Neuronal stem cell (in vitro differentiated cells): ENCODE data around the gene STK32C.

ENCODE experiments used
- DNase-seq: peaks from one replicate; pipeline ENCODE4 v3.0.0-alpha.2; 2013; ENCODE audit warnings: low spot score
- H2AFZ ChIP-seq: one replicate; pipeline ENCODE4 v1.6.1; 2013; ENCODE audit warnings: mild to moderate bottlenecking, low read length, inconsistent platforms
- H2AK5ac ChIP-seq: 2 replicates; pipeline ENCODE4 v1.6.1; 2013; ENCODE audit warnings: low read depth, mild to moderate bottlenecking, inconsistent platforms, low read length, moderate library complexity, mixed read lengths
- H2BK120ac ChIP-seq: 2 replicates; pipeline ENCODE4 v1.6.1; 2013; ENCODE audit warnings: low read depth, mild to moderate bottlenecking, inconsistent platforms, low read length, moderate library complexity, mixed read lengths
- H2BK12ac ChIP-seq: one replicate; pipeline ENCODE4 v1.6.1; 2013; ENCODE audit warnings: low read length, inconsistent platforms
- H2BK15ac ChIP-seq: 2 replicates; pipeline ENCODE4 v1.6.1; 2013; ENCODE audit warnings: mild to moderate bottlenecking, low read length, inconsistent platforms, mixed read lengths
- H2BK5ac ChIP-seq: one replicate; pipeline ENCODE4 v1.6.1; 2013; ENCODE audit warnings: inconsistent platforms, mild to moderate bottlenecking, low read length, moderate library complexity
- H3K14ac ChIP-seq: one replicate; pipeline ENCODE4 v1.6.1; 2013; ENCODE audit warnings: low read length, inconsistent platforms
- H3K18ac ChIP-seq: 2 replicates; pipeline ENCODE4 v1.6.1; 2013; ENCODE audit warnings: low read length, inconsistent platforms
- H3K23ac ChIP-seq: 2 replicates; pipeline ENCODE4 v1.6.1; 2013; ENCODE audit warnings: low read depth, mild to moderate bottlenecking, mixed read lengths, low read length, inconsistent platforms; ENCODE audit not compliant: poor library complexity
- H3K27ac ChIP-seq: replicated peaks from 3 replicates; pipeline ENCODE4 v1.5.1; 2013; ENCODE audit warnings: low read length, inconsistent platforms
- H3K27me3 ChIP-seq, 3 experiments: 2 replicates each; pipeline ENCODE4 v1.6.1; 2013; ENCODE audit warnings: low read length in 3 of 3, mild to moderate bottlenecking in 2 of 3, inconsistent platforms in 1 of 3, low read depth in 1 of 3, mixed read lengths in 1 of 3, moderate library complexity in 1 of 3; ENCODE audit not compliant: control insufficient read depth in 3 of 3, insufficient read depth in 3 of 3
- H3K36me3 ChIP-seq, 2 donors: replicated peaks in 1 of 2; 2 replicates each; pipeline ENCODE4 v1.6.1; 2013; ENCODE audit warnings: low read length in 2 of 2; ENCODE audit not compliant: control insufficient read depth in 2 of 2, insufficient read depth in 2 of 2
- H3K4ac ChIP-seq: 2 replicates; pipeline ENCODE4 v1.6.1; 2013; ENCODE audit warnings: inconsistent platforms, mild to moderate bottlenecking, low read length, moderate library complexity
- H3K4me1 ChIP-seq, 2 donors: 1 replicate in 1 of 2; 2 replicates in 1 of 2; pipeline ENCODE4 v1.6.1; 2013; ENCODE audit warnings: low read length in 2 of 2, low read depth in 1 of 2; ENCODE audit not compliant: control insufficient read depth in 2 of 2, insufficient read depth in 1 of 2
- H3K4me2 ChIP-seq: one replicate; pipeline ENCODE4 v1.6.1; 2013; ENCODE audit warnings: mild to moderate bottlenecking, low read length, inconsistent platforms; ENCODE audit not compliant: insufficient read depth, poor library complexity, severe bottlenecking
- H3K4me3 ChIP-seq, 2 donors: 2 replicates each; pipeline ENCODE4 v1.5.1; 2013; ENCODE audit warnings: low read length in 2 of 2, mild to moderate bottlenecking in 2 of 2, inconsistent platforms in 1 of 2, moderate library complexity in 1 of 2
- H3K79me1 ChIP-seq: one replicate; pipeline ENCODE4 v1.6.1; 2013; ENCODE audit warnings: low read depth, mild to moderate bottlenecking, inconsistent platforms, low read length, moderate library complexity
- H3K9ac ChIP-seq: one replicate; pipeline ENCODE4 v1.6.1; 2013; ENCODE audit warnings: mild to moderate bottlenecking, low read depth, low read length, inconsistent platforms; ENCODE audit not compliant: poor library complexity
- H3K9me3 ChIP-seq, 2 donors: replicated peaks in 1 of 2; 2 replicates each; pipeline versions ENCODE3 to v1.6.1; 2013; ENCODE audit warnings: low read length in 2 of 2, mild to moderate bottlenecking in 2 of 2, inconsistent platforms in 1 of 2, low read depth in 1 of 2, mixed read lengths in 1 of 2, moderate library complexity in 1 of 2; ENCODE audit not compliant: control insufficient read depth in 2 of 2, insufficient read depth in 1 of 2
- H4K8ac ChIP-seq: one replicate; pipeline ENCODE4 v1.6.1; 2013; ENCODE audit warnings: low read depth, mild to moderate bottlenecking, inconsistent platforms, low read length, moderate library complexity
- H4K91ac ChIP-seq: one replicate; pipeline ENCODE4 v1.6.1; 2013; ENCODE audit warnings: low read length, low read depth, mild to moderate bottlenecking, inconsistent platforms; ENCODE audit not compliant: poor library complexity
- WGBS, 2 donors: extraction: QIAGEN DNeasy Blood & Tissue Kit; methylation state at CpG; one replicate each; pipeline ENCODE4 v1.1.7; 2013; ENCODE audit warnings: missing lambda C conversion rate in 2 of 2, mixed read lengths in 1 of 2; ENCODE audit not compliant: insufficient read length in 2 of 2, insufficient replicate concordance in 1 of 2; ENCODE audit errors: extremely low coverage in 2 of 2; 5-methylcytosine and 5-hydroxymethylcytosine counted together

STK32C gene

GRCh38 chr10:132264966-132265889, 42.5 kb downstream of the STK32C start:
- H3K4me2 ChIP-seq = no peak overlapping the region
- peak overlapping the region; percentile 83 for H2AK5ac ChIP-seq
- peak overlapping the region; percentile 49 for H3K18ac ChIP-seq
- no CpG with 5 or more reads among the region's 32 CpGs for WGBS, 2 donors
- H3K4me3 ChIP-seq = peak overlapping the region in 1 of 2 donors; percentile 29
- no peak overlapping the region for H3K14ac ChIP-seq
- H3K23ac ChIP-seq = no peak overlapping the region
- no peak for DNase-seq
- peak overlapping the region; percentile 24 for H2BK15ac ChIP-seq
- H3K9ac ChIP-seq = no peak overlapping the region
- H3K79me1 ChIP-seq = no peaks in the 10 kb centered on the region
- H3K27me3 ChIP-seq = no peaks in the 10 kb centered on the region
- no peak overlapping the region for H3K27ac ChIP-seq
- peaks cover 22 to 25% of the 10 kb centered on the region in 2 donors for H3K4me1 ChIP-seq
- H2AFZ ChIP-seq = peak overlapping the region; percentile 78
- no peak overlapping the region for H4K8ac ChIP-seq
- no peaks in the 10 kb centered on the region for H3K36me3 ChIP-seq
- H3K9me3 ChIP-seq = peaks cover 0 to 2% of the 10 kb centered on the region in 2 donors
- no peak overlapping the region for H3K4ac ChIP-seq
- H4K91ac ChIP-seq = no peak overlapping the region
- no peak overlapping the region for H2BK12ac ChIP-seq
- H2BK5ac ChIP-seq = peak overlapping the region; percentile 2
- no peak overlapping the region for H2BK120ac ChIP-seq

GRCh38 chr10:132264306-132264950, 43.3 kb downstream of the STK32C start:
- H2BK120ac ChIP-seq = no peak overlapping the region
- no peak overlapping the region for H3K27ac ChIP-seq
- no peak for DNase-seq
- no CpG with 5 or more reads among the region's 16 CpGs for WGBS, 2 donors
- no peak overlapping the region for H3K23ac ChIP-seq
- H3K18ac ChIP-seq = no peak overlapping the region
- H3K36me3 ChIP-seq = no peaks in the 10 kb centered on the region
- peaks cover 22 to 32% of the 10 kb centered on the region in 2 donors for H3K4me1 ChIP-seq
- H3K9me3 ChIP-seq = peaks cover 0 to 2% of the 10 kb centered on the region in 2 donors
- H3K27me3 ChIP-seq = no peaks in the 10 kb centered on the region
- H3K4me2 ChIP-seq = no peak overlapping the region
- H2BK15ac ChIP-seq = no peak overlapping the region
- no peak overlapping the region for H4K8ac ChIP-seq
- no peak overlapping the region for H2BK5ac ChIP-seq
- H2BK12ac ChIP-seq = peak overlapping the region; percentile 25
- no peak overlapping the region for H3K9ac ChIP-seq
- no peak overlapping the region for H3K4ac ChIP-seq
- H3K4me3 ChIP-seq = no peak overlapping the region
- H2AFZ ChIP-seq = no peak overlapping the region
- no peak overlapping the region for H3K14ac ChIP-seq
- H2AK5ac ChIP-seq = no peak overlapping the region
- no peak overlapping the region for H4K91ac ChIP-seq
- no peaks in the 10 kb centered on the region for H3K79me1 ChIP-seq

- no peak overlapping the region for H4K8ac ChIP-seq
- no peak overlapping the region for H3K14ac ChIP-seq
- H3K23ac ChIP-seq = no peak overlapping the region
- H2AK5ac ChIP-seq = no peak overlapping the region
- no peak for DNase-seq
- no peak overlapping the region for H3K4ac ChIP-seq
- H2BK12ac ChIP-seq = no peak overlapping the region
- peaks cover 0 to under 1% of the 10 kb centered on the region in 2 donors for H3K9me3 ChIP-seq
- no peak overlapping the region for H3K9ac ChIP-seq
- no peaks in the 10 kb centered on the region for H3K79me1 ChIP-seq
- H3K4me2 ChIP-seq = no peak overlapping the region
- no peak overlapping the region for H3K18ac ChIP-seq
- no peaks in the 10 kb centered on the region for H3K27me3 ChIP-seq
- no peak overlapping the region for H2AFZ ChIP-seq
- no CpG with 5 or more reads among the region's 9 CpGs for whole genome bisulfite sequencing, 2 donors
- H2BK5ac ChIP-seq = no peak overlapping the region
- H3K36me3 ChIP-seq = no peaks in the 10 kb centered on the region
- no peak overlapping the region for H2BK120ac ChIP-seq
- no peak overlapping the region for H2BK15ac ChIP-seq
- no peak overlapping the region for H3K4me3 ChIP-seq
- H3K27ac ChIP-seq = no peak overlapping the region
- H3K4me1 ChIP-seq = peaks cover 20 to 32% of the 10 kb centered on the region in 2 donors
- no peak overlapping the region for H4K91ac ChIP-seq
Observed at GRCh38 chr10:132263866-132264265, 43.9 kb downstream of the STK32C start.
